ENCODE measurements around the gene PRKCSH.
"Not testable (repeated sequence)": the region's sequence is repeated elsewhere in the genome, so short reads cannot be mapped to it uniquely, and the experiment has no call there.

The PRKCSH gene

DNA sequence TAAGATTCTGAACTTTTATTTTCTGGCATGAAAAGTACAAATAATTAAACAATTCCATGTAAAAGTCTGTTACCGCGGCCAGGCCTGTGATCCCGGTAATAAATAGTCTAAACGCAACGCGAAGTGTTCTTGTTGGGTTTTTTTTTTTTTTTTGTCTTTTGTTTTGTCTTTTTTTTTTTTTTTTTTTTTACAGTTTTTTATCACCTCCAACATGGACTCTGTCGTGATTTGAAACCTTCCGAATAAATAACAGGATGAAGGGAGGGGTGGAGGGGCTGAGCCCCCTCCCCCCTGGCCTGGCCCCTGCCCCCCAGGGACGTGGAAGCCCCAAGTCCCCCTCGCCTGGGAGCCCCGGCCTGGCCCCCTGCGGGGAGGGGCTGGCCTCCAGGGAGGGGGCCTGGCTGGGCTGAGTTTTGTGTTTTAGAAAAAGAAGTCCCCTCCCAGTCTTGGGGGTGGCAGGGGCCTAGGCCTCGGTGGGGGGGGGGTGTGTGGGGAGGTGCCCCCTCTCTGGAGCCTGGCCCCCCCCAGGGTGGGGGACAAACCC, 16.0 kb downstream of the PRKCSH start:
- no peak for DNase-seq

DNA sequence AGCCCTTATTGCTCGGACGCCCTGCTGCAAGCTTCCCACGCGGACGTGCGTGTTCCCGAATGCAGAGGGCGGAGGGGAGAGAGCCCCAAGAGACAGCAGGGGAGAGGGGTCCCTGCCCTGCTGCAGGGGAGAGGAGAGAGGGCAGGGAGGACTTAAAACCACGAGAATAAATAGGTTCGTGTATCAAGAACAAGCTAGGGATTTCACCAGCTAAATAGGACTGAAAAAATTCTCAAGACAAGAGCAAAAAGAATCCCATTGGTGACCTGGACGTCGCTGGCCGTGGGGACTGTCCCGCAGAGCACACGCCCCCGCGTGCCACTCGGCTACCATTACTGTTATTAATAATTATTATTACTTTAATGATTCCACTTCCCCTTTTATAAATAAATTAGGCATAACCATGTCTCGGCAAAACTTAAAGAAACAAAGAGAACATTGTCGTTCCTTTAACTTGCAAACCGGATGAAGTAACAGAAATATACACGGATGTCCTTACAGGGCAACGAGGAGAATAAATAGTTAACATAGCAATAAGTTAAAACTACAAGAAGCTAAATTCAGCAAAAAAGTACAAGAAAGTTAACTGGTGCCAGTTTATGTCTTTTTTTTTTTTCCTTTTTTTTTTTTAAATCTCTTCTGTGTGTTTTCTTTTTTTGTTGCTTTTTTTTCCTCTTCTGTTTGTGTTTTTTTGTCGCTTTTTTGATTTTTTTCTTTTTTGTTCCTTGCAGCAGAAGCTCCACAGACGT, 16.6 kb downstream of the PRKCSH start:
- DNase-seq = no peak

DNA sequence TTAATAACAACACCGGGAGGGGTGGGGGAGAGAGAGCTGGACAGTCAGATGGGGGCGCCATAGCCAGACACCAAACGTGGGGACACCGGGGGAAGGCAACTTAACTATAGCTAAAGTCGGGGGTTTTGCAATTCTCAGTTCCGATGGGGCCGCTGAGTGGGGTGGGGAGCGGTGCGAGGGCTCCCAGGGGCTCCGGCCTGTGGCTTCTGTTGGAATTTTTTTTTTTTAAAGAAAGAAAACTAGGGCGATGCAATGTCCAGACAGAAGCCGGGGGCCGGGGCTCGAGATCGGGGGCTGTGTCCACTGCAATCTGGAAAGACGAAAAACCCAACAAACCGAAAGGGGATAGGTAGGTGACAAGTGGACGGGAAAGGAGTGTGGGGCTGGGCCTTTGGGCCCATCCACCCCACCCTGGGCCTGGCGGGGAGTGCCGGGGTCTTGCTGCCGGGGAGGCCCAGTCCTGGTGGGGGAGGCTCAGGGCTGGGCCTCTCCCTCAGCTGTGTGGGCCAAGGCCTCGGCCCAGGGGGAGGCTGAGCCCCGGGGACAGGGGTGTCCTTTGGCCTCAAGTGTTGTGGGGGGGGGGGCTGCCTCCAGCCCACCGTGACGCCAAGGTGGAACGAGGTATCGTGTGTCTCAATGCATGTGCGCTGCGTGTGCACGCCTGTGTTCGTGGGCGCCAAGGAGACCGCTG, 17.3 kb downstream of the PRKCSH start:
- DNase-seq = no peak

DNA sequence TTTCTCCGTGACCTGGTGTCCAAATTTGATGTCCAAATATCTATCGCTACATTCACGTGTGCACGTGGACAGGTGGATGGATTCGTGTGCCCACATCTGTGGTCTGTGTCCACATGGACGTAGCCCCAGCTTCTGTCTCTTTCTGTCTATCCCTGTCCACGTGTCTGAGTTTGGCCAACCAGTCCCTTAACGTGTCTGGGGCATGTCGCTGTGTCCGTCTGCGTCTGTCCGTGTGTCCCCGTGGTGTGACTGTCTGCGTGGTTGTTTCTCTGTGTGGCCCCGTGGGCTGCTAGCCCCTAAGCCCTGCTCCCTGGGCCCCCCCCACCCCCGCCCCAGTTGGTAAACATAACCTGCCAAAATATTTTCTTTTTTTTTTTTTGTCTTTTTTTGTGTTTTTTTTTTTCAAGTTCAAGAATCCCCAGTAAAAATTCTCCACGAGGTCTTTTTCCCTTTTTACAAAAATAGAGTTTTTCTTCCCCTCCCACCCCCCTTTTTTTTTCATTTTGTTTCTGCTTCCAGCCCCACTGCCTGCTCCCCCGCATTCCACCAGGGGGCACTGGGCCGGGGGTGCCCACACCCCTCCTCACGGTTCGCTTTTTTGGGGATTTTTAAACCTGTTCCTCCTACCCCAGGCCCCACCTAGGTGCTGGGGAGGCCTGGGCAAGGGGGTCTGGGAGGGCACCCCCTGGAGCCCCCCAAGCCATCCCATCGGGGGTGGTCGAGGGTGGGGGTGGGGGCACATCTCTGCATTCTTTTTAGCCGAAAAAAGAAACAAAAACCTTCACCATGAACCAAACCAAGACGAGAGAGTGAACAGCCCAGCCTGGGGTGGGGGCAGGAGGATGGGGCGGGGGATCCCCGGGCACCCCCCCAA, 18.3 kb downstream of the PRKCSH start:
- DNase-seq = no peak

DNA sequence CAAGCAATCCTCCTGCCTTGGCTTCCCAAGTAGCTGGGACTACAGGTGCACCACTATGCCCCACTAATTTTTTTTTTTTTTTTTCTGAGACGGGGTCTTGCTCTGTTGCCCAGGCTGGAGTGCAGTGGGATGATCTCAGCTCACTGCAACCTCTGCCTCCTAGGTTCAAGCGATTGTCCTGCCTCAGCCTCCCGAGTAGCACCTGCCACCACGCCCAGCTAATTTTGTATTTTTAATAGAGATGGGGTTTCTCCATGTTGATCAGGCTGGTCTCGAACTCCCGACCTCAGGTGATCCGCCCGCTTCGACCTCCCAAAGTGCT, 19.8 kb downstream of the PRKCSH start:
- DNase-seq = not testable (repeated sequence)

DNA sequence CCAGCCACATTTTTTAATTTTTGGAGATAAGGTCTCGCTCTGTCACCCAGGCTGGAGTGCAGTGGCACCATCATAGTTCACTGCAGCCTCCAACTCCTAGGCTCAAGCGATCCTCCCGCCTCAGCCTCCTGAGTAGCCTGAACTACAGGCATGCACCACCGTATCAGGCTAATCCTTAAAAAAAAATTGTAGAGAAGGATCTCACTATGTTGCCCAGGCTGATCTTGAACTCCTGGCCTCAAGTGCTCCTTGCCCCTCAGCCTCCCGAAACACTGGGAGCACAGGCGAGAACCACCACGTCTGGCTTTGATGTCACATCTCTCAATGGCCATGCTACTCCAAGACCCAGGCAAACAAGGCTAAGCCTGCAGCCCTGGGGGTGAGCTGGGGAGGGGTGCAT, 21.2 kb downstream of the PRKCSH start:
- no peak for DNase-seq

DNA sequence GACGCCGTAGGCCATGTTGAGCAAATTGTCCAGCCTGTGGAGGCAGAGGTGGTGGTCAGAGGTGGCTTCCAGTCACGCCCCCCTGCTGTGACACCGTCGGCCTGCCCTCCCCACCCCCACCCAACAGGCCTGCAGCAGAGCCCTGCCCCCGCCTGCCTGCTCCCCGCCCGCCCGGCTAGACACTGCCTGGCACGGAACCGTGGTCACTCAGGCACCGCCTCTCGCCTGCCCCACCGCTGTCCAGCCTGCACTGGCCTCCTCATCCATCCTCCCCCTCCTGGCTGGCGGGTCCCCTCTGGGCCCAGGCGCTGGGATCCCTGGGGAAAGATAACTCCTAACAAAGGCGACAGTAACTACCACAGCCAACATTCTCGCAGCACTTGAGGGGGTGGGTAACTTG, 21.7 kb downstream of the PRKCSH start:
- no peak for DNase-seq

DNA sequence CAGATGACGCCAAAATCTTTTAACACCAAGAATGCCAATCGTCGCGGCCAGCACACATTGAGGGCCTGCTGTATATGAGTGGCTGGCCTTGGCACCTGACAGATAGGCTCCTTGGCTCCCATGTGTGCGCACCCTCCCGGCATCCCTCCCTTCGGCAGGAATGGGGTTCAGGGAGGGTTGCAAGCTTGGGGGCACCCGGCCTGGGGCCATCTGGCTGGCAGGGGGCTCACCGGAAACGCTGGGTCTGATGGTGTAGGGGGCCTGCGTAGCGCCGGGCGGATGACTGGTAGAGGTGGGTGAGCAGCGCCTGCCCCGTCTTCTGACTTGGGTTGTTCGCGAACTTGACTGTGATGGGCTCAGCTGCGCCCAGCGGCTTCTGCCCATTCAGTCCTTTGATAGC, 22.4 kb downstream of the PRKCSH start:
- DNase-seq = no peak

DNA sequence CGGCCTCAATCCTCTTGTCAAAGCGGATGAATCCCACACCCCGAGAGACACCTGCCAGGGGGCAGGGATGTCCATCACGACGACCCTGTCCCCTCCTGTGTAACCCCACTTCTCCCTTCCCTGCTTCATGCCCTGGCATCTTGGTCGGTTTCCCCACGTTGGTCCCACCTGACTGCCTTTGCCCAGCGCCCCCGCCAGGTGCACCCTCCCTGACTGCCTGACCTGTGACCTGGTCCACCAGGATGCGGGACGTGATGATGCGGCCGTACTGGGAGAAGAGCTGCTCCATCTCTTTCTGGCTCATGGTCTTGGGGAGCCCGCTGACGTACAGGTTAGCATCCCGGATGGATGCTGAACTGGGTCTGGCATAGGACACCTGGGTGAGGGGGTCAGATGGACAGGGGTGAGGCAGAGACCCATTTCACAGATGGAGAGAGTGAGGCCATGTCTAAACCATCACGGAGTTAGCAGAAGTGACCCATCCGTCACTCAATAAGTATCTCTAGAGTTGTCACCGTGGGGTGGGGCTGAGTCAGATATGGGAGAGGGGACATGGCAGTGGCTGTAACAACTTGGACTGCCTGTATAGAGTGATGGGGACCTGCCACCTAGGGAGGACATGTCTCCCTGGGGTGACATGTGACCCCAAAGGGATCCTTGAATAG, 22.9 kb downstream of the PRKCSH start:
- DNase-seq = no peak

DNA sequence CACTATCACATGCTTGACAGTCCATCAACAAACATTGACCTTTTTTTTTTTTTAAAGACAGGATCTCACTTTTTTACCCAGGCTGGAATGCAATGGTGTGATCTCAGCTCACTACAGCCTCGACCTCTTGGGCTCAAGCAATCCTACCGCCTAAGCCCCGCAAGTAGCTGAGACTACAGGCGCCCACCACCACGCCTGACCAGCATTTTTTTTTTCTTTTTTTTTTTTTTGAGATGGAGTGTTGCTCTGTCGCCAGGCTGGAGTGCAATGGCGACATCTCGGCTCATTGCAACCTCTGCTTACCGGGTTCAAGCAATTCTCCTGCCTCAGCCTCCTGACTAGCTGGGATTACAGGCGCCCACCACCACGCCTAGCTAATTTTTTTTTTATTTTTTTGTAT, 23.5 kb downstream of the PRKCSH start:
- DNase-seq = not testable (repeated sequence)

DNA sequence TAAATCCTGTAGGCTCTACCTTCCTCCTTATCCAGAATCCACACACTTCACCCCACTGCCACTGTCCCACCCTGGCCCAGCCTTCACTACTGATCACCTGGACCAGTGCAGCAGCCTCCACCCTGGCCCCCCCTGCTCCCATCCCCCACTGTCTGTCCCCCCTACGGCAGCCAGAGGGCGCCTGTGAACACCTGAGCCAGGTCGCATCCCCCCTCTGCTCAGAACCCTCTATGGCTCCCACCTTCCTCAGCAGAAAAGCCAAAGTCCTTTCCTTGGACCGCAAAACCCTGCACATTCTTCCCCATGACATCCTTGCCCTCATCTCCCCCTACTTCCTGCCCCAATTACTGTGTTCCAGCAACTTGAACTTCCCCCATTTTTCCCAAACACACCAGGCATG, 24.8 kb downstream of the PRKCSH start:
- no peak for DNase-seq

DNA sequence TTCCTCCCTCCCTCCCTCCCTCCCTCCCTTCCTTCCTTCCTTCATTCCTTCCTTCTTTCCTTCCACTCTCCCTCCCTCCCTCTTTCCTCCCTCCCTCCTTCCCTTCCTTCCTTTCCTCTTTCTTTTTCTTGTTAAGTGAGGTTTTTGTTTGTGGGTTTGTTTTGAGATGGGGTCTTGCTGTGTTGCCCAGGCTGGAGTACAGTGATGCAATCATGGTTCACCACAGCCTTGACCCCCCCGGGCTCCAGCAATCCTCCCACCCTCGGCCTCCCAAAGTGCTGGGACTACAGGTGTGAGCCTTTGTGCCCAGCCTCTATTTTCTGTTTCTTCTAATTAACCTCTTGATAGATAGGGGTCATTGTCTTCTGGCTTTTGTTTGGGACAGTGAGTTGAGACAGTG, 26.0 kb downstream of the PRKCSH start:
- no peak for DNase-seq

DNA sequence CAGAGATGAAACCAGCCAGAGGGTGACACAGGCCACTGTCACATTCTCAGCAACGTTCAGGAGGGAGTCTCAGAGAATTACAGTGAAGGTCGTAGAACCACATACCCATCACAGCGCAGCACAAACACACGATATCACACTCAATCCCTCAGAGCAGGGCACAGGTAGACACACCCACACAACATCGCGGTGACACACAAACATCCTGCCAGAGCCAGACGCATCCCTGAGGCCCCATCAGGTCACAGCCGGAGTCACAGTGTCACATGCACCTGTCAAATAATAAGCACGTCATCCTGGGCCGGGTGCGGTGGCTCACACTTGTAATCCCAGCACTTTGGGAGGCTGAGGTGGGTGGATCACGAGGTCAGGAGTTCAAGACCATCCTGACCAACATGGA, 28.0 kb downstream of the PRKCSH start:
- no peak for DNase-seq

DNA sequence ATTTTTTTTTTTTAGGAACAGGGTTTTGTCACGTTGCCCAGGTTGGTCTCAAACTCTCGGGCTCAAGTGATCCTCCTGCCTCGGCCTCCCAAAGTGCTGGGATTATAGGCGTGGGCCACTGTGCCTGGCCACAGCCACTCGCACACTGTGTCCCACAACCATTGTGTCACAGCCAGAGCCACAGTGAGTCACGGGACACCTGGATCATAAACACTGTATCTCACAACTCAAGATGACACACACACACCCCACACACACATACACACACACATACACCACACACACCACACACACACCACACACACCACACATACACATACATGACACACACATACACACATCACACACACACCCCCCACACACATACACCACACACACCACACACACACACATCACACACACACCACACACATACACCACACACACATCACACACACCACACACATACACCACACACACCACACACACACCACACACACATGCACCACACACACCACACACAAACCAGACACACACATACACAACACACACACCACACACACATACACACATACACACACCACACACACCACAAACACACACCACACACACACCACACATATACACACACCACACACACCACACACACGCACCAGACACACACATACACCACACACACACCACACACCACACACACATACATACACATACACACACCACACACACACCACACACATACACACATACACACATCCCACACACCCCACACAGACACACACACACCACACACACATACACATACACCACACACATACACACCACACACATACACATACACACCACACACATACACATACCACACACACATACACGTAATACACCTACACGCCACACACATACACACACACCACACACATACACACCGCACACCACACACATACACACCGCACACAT, 29.2 kb downstream of the PRKCSH start:
- no peak for DNase-seq

DNA sequence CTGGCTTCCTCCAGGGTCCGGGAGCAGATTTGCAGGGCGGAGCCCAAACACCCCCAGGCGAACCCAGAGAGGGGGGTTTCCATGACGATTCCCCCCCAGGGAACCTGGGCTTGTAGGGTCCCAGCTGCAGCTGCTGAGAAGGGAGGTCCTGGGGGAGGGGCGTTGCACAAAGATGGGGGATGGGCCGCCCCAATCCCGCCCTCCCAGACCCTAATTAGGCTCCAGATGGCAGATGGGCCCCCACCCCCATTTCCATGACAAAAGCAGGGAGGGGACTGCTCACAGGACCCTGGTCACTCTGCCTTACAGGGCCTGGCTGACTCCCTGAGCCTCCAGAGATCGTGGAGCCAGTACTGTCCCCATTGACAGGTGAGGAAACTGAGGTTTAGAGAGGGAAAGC, 30.2 kb downstream of the PRKCSH start:
- DNase-seq = no peak

DNA sequence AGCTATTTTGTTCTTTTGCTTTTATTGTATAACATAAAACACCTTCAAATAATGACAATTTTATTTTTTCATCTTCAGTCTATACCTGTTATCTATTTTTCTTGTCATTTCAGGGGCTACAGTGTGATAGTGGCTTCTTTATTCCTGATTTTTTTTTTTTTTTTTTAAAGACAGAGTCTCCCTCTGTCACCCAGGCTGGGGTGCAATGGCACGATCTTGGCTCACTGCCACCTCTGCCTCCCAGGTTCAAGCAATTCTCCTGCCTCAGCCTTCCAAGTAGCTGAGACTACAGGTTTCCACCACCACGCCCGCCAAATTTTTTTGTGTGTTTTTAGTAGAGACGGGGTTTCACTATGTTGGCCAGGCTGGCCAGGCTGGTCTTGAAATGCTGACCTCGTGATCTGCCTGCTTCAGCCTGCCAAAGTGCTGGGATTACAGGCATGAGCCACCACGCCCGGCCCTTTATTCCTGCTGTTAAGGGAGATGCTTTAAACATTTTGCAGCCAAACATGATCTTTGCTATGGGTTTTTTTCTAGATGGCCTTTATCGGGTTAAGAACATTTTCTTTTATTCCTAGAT, 32.9 kb downstream of the PRKCSH start:
- not testable (repeated sequence) for DNase-seq

DNA sequence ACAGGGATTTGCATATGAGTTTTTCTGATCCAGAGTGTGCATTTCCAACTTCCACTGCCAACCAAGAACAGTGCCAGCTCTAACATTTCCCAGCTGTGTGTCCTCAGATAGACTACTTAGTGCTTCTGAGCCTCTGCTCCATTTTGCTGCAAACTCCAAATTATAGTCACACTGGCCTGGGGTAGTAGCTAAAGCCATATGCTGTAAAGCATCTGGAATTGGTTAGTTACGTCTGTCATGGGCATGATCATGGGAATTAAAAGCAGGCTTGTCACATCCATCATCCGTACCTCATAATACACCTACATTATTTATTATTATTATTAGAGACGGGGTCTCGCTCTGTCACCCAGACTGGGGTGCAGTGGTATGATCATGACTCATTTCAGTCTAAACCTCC, 38.3 kb downstream of the PRKCSH start:
- no peak for DNase-seq

DNA sequence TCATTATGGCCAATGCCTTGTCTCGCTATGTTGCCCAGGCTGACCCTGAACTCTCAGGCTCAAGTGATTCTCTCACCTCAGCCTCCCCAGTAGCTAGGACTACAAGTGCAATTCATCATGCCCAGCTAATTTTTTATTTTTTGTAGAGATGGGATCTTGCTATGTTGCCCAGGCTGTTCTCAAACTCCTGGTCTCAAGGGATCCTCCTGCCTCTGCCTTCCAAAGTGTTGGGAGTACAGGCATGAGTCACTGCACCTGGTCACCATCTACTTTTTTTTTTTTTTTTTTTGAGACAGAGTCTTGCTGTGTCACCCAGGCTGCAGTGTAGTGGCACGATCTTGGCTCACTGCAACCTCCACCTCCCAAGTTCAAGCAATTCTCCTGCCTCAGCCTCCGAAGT, 39.9 kb downstream of the PRKCSH start:
- DNase-seq = not testable (repeated sequence)

DNA sequence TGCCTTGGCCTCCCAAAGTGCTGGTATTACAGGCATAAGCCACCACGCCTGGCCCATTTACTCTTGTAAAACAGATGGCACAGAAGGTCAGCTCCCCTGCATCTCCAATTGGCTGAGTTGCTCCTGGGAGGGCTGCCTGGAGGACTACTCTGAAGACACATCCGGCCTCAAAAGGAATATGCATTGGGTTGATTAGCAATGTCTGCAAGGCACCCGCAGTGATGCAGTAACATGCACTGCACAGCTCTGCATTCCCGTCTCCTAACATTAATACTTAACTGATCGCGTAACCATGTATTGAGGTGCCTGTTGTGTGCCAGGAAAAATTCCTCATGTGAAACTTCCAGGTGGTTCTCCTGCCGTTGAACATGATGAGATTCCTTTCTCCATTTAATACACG, 40.4 kb downstream of the PRKCSH start:
- no peak for DNase-seq

DNA sequence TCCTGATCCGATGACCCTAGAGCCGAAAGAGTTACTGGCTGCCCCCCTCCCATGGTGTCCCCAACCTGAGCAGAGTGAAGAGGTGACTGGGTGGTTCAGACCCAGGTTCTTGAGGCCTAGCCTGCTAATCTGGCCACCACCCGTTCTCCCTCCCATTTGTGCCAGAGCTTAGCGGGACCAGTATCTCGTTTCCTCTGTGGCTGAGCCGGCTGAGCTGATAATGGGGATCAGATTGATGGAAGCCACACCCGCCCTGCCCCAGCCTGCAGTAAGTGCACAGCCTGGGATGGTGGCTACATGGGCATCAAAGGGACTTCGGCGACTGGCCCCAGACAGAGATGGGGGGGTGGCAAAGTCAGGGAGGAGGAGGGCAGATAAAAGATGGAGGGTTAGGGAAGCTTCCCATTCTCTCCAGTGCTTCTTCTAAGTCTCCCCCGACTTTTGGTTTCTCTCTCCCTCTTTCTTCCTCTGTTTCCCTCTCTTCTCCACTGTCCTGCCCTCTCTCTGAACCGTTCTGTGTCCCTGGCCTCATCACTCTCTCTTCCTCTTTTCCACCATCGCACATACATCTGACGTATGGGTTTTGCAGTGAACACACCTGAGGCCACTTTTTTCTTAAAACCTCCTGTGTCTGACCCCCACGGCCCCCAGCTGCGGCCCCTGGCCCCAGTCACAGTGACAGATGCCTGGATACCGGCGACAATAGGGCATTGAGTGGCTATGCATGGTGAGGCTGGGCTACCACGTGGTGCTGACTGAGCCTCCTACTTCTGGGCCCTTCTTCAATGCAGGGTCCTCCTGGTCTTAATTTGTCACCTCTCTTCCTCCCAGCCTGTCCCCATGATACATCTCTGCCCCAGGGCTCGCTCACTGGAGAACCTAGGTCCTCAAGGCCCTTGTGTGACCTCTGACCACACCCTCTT, 43.0 kb downstream of the PRKCSH start:
- no peak for DNase-seq

Measured in NCI-H510A (cell line).